OCI-LY3 (cell line): ENCODE measurements around the gene RASD1.

Experiments used
- CTCF ChIP-seq: fragments of 200-600, 300-600 bp; sonication (generic); IDR thresholded peaks from 2 replicates; pipeline ENCODE4 v1.5.1; 2014; ENCODE audit warnings: antibody characterized with exemption, low read length, low read depth
- EZH2phosphoT487 ChIP-seq: fragments of 200-600 bp; shearing (Covaris generic); IDR thresholded peaks from 2 replicates; pipeline ENCODE4 v1.6.1; 2018; ENCODE audit warnings: antibody characterized with exemption, mixed run types, low read depth

GRCh38 chr17:17496189-17497064, at the start of gene RASD1:
- TF ChIP-seq CTCF = peak; percentile 44
- no peak for TF ChIP-seq EZH2phosphoT487
